K562 treated with DMSO at 1 percent for 24 hours (cell line): ENCODE results near the gene SDC3. TPM values are rescaled to one million over a fixed set of nuclear protein-coding genes. Genes with fewer than 3 reads are reported as not detected.

Experiments
- total RNA-seq: library from RNA; unstranded; fragments of 300-600 nt; gene quantifications from 2 replicates; pipeline ENCODE4 v1.2.3, GENCODE V29; 2022; ENCODE audit warnings: low read depth; ENCODE audit not compliant: insufficient read depth

Gene SDC3, protein sequence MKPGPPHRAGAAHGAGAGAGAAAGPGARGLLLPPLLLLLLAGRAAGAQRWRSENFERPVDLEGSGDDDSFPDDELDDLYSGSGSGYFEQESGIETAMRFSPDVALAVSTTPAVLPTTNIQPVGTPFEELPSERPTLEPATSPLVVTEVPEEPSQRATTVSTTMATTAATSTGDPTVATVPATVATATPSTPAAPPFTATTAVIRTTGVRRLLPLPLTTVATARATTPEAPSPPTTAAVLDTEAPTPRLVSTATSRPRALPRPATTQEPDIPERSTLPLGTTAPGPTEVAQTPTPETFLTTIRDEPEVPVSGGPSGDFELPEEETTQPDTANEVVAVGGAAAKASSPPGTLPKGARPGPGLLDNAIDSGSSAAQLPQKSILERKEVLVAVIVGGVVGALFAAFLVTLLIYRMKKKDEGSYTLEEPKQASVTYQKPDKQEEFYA
- total RNA-seq: 64.3 and 71.5 TPM in 2 replicates

DNA sequence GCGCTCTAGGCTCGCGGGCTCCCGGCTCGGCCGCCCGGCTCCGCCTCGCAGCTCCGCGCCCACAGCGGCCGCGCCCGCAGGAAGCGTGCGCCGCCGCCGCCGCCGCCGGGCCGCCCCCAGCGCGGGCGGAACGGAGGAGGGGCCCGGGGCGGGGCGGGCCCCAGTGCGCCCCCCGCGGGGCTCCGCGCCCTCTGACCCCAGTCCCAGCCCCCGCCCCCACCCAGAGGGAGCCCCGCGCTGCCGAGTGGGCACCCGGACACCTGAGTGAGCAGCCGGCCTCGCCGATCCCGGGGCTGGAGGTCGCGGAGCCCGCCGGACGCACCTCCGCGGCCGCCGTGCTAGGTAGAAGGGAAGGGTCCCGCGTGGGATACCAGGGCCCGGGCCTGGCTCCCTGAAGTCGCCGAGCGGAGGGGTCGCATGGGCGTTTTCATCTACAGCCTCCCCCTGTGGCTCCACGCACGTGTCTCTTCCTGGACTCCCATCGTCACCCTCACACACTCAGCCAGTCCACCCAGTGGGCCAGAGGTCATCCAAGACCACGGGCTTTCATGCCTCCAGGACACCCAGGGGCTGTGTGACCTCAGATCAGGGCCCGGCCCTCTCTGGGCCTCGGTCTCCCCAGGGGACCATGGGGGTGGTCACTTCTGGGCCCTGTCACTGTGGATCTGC lies at the start of gene SDC3:
Gene SDC3 (minus strand): TSS at position 63 of the 669 bp plus-strand sequence. CDS start 172 bp downstream, outside the sequence.

Other genes with a start within 250 kb of the SDC3 start
- gene MATN1, start 185.2 kb downstream of the SDC3 start, total RNA-seq: 0.15 and 0.16 TPM in 2 replicates
- 36.6 and 42.0 TPM in 2 replicates for gene LAPTM5, start 151.0 kb downstream of the SDC3 start, total RNA-seq
- 47.6 and 56.4 TPM in 2 replicates for gene PUM1, start 157.0 kb upstream of the SDC3 start, total RNA-seq